ENCODE measurements around the gene RPRD1B. TPM values are rescaled to one million over a fixed set of nuclear protein-coding genes. Genes with fewer than 3 reads are reported as not detected.

Gene RPRD1B
- total and polyA plus RNA-seq, 2 of the 8 experiments (the other 6 are each of a cell fraction or from before 2014, with no cell fraction given): 10.3 to 20.9 TPM

GRCh38 chr20:38059832-38060231 is 26.3 kb downstream of the RPRD1B start:
- no peak for FAIRE-seq
- H3K36me3 ChIP-seq (ENCODE audit: control insufficient read depth in 2 of 4, insufficient read depth in 4 of 4, low read length in 3 of 4): peaks cover 18 to 58% (median 36%) of the 10 kb centered on the region in 4 experiments
- POLR2A ChIA-PET (ENCODE audit: partially characterized antibody): interaction anchor here (1.4 kb wide), 1 partner anchor 9 kb away, joined by 4 read pairs; no protein-coding TSS in a partner anchor
- no peak overlapping the region for H4K5ac ChIP-seq (ENCODE audit: insufficient read length, low read depth, low read length)
- no peak overlapping the region for H3K23ac ChIP-seq (ENCODE audit: insufficient read length)
- H2AK5ac ChIP-seq (ENCODE audit: low read depth, low read length): no peak overlapping the region
- TF ChIP-seq FOSL1 (IDR thresholded peaks at IDR 0.05; ENCODE audit: insufficient read depth, low read depth, low read length) (no peak), SRF (IDR thresholded peaks at IDR 0.05; ENCODE audit: low read depth, low read length) (no peak), TEAD4 (IDR thresholded peaks at IDR 0.05; ENCODE audit: low read depth, low read length) (no peak)
- peaks cover 0 to 2% of the 10 kb centered on the region in 2 experiments; a peak in 1 of 4 replicates for H3K79me2 ChIP-seq (ENCODE audit: control insufficient read depth in 1 of 2, insufficient read depth in 2 of 2, low read length in 2 of 2)
- H2BK20ac ChIP-seq (ENCODE audit: low read length): no peak overlapping the region
- no peak overlapping the region for H2BK5ac ChIP-seq (ENCODE audit: low read depth, low read length)
- no peak overlapping the region for H3K27ac ChIP-seq (ENCODE audit: low read depth, low read length)
- 92% methylated on average over 5 of the region's 5 CpGs; no CpG with 5 or more reads in 1 of the 2 experiments for WGBS, 2 experiments (ENCODE audit: extremely low coverage in 1 of 2, insufficient coverage in 1 of 2, insufficient read length in 1 of 2, insufficient replicate concordance in 2 of 2, low coverage in 1 of 2, low lambda C conversion rate in 2 of 2, missing lambda C conversion rate in 1 of 2)
- H3K23me2 ChIP-seq (ENCODE audit: low read depth, low read length): no peaks in the 10 kb centered on the region; the same call in 1 of the 2 replicates
- no peak overlapping the region for H3K14ac ChIP-seq (ENCODE audit: insufficient read length)
- no peaks in the 10 kb centered on the region for H3K9me3 ChIP-seq (ENCODE audit: insufficient read depth in 2 of 2, low read depth in 1 of 2, low read length in 1 of 2)
- H3K56ac ChIP-seq (replicated peaks; ENCODE audit: insufficient read length, low read depth, low read length): no peak overlapping the region
- H3K4ac ChIP-seq (replicated peaks; ENCODE audit: insufficient read length, low read depth, low read length): no peak overlapping the region
- CTCF ChIA-PET (ENCODE audit: partially characterized antibody): interaction anchor here (0.6 to 9.9 kb wide), 4 partner anchors 14 to 163 kb away, joined by 3 to 134 read pairs (median 12); no protein-coding TSS in a partner anchor
- H3K9ac ChIP-seq (replicated peaks in 1 of 4; ENCODE audit: extremely low read depth in 1 of 4, low read depth in 3 of 4, low read length in 3 of 4): no peak overlapping the region
- no peak for DNase-seq (ENCODE audit: low read depth in 1 of 2, low spot score in 2 of 2)
- H3K4me3 ChIP-seq (ENCODE audit: extremely low read depth in 1 of 4, insufficient read depth in 2 of 4, low read depth in 3 of 4, low read length in 4 of 4): no peak overlapping the region
- H3K27me3 ChIP-seq (replicated peaks in 1 of 4; ENCODE audit: control insufficient read depth in 3 of 4, extremely low read depth in 1 of 4, insufficient read depth in 3 of 4, low read length in 3 of 4): no peaks in the 10 kb centered on the region
- H3K4me1 ChIP-seq (replicated peaks in 1 of 4; ENCODE audit: control insufficient read depth in 3 of 4, insufficient read depth in 4 of 4, low read length in 3 of 4): no peaks in the 10 kb centered on the region
- H4K20me1 ChIP-seq (replicated peaks in 1 of 2; ENCODE audit: control insufficient read depth in 1 of 2, insufficient read depth in 2 of 2, low read length in 2 of 2): peaks cover 0 to 4% of the 10 kb centered on the region in 2 experiments
- H3K79me1 ChIP-seq (ENCODE audit: low read depth, low read length): no peaks in the 10 kb centered on the region
- H2BK15ac ChIP-seq (ENCODE audit: low read length): no peak overlapping the region
- H3K4me2 ChIP-seq (ENCODE audit: insufficient read depth in 1 of 2, low read depth in 2 of 2, low read length in 2 of 2): no peak overlapping the region
- no peak overlapping the region for H2BK120ac ChIP-seq (replicated peaks; ENCODE audit: low read depth, low read length)
- H2BK12ac ChIP-seq (ENCODE audit: low read depth, low read length): no peak overlapping the region
- no peak overlapping the region for H3K18ac ChIP-seq (ENCODE audit: extremely low read depth, low read length)
- no peak overlapping the region for H4K8ac ChIP-seq (ENCODE audit: extremely low read depth, insufficient read depth, low read length)
- no peak overlapping the region for H2AFZ ChIP-seq (ENCODE audit: low read length)
- no peak overlapping the region for H4K91ac ChIP-seq (replicated peaks; ENCODE audit: insufficient read length, low read length)
